A549 treated with Mapracorat at 1 μM for 4 hours (cell line): Measurements from ENCODE around the gene FZD2. TPM values are rescaled to one million over a fixed set of nuclear protein-coding genes. Genes with fewer than 3 reads are reported as not detected.

Experiments used
- total RNA-seq: library from RNA; stranded (reverse); fragments of 200-300 nt; extraction: Qiagen RNA extraction; gene quantifications from 5 replicates; pipeline ENCODE4 v1.2.3, GENCODE V29; 2022

The FZD2 gene
- total RNA-seq: 25.7 to 39.3 TPM (median 35.8 TPM) in 5 replicates

DNA sequence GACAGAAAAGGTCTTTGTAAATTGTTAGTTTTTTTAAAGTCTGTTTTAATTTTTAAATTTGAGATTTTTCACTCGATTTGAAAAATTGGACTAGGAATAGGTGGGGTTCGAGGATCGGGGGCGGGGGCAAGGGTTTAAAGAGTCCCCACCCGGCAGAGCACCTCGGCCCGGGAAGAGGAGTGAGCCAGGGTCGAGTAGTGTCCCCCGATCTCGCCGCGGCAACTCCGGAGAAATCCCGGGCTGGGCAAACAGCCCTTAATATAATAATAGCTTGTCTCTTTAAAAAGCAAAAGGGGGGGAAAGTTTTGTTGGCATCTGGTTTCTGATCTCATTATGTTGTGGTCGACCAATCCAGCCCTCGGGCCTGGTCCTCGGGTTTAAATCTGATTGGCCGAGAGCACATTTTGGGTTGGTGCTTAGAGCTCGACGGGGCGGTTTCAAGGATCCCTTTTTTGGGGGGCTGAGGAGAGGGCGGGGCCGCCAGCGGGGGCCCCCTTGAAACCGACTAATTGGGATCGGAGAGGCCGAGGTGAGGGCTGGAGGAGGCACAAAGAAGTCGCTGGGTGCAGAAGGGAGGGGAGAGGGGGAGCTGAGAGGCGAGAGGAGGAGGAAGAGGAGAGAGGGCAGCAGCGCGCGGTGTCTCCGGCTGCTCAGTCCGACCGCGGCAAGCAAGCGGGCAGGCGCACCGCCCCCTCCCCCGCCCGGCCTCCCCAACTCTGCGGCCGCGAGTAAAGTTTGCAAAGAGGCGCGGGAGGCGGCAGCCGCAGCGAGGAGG, at the start of gene FZD2:
Gene FZD2 (plus strand): TSS at position 653 of the 775 bp plus-strand sequence. CDS start 205 bp downstream, outside the sequence.

Other genes with a start within 250 kb of the FZD2 start
- gene RUNDC3A, start 248.9 kb upstream of the FZD2 start, total RNA-seq: 0.74 to 1.1 TPM (median 0.83 TPM) in 5 replicates
- 141 to 218 TPM (median 197 TPM) in 5 replicates for gene SLC25A39, start 232.7 kb upstream of the FZD2 start, total RNA-seq
- gene GRN, start 212.2 kb upstream of the FZD2 start, total RNA-seq: 205 to 234 TPM (median 220 TPM) in 5 replicates
- gene FAM171A2, start 193.6 kb upstream of the FZD2 start, total RNA-seq: 2.5 to 4.4 TPM (median 4.0 TPM) in 5 replicates
- 1.1 to 2.0 TPM (median 1.5 TPM) in 5 replicates for gene ITGA2B, start 167.8 kb upstream of the FZD2 start, total RNA-seq
- gene GPATCH8, start 54.1 kb upstream of the FZD2 start, total RNA-seq: 16.8 to 24.3 TPM (median 21.6 TPM) in 5 replicates
- 1.7 to 3.5 TPM (median 2.2 TPM) in 5 replicates for gene MEIOC, start 99.0 kb downstream of the FZD2 start, total RNA-seq
- gene CCDC43, start 132.3 kb downstream of the FZD2 start, total RNA-seq: 27.0 to 34.3 TPM (median 29.6 TPM) in 5 replicates
- gene DBF4B, start 151.2 kb downstream of the FZD2 start, total RNA-seq: 20.0 to 28.4 TPM (median 23.0 TPM) in 5 replicates
- 1.5 to 2.3 TPM (median 2.0 TPM) in 5 replicates for gene ADAM11, start 201.5 kb downstream of the FZD2 start, total RNA-seq